Measurements from ENCODE around the gene LRRC4C. TPM values are rescaled to one million over a fixed set of nuclear protein-coding genes. Genes with fewer than 3 reads are reported as not detected.

Gene LRRC4C
- total and polyA plus RNA-seq, 2 experiments from 2014 or later, result 0.35 to 1.1 TPM

GRCh38 chr11:40974186-40974795 is 485.2 kb downstream of the LRRC4C start:
- no peak overlapping the region for H3K27ac Mint-ChIP-seq
- H3K4me1 Mint-ChIP-seq, result no peaks in the 10 kb centered on the region
- H3K4me2 ChIP-seq, result no peak overlapping the region
- H3F3A ChIP-seq (replicated peaks; ENCODE audit: low read depth), result no peaks in the 10 kb centered on the region
- H2AFZ ChIP-seq, result no peak overlapping the region
- TF ChIP-seq POLR2AphosphoS5 (IDR thresholded peaks at IDR 0.05; ENCODE audit: low read depth) (no peak), EZH2phosphoT487 (IDR thresholded peaks at IDR 0.05; ENCODE audit: unreplicated experiment) (no peak), CREB1 (CRISPR knock-in tag; IDR thresholded peaks at IDR 0.05; ENCODE audit: low read depth) (no peak), NANOG (IDR thresholded peaks at IDR 0.05; ENCODE audit: borderline replicate concordance) (no peak), ZNF331 (CRISPR knock-in tag; IDR thresholded peaks at IDR 0.05; ENCODE audit: low read depth) (no peak), JUNB (IDR thresholded peaks at IDR 0.05; ENCODE audit: unreplicated experiment) (no peak), STAT1 (IDR thresholded peaks at IDR 0.05; ENCODE audit: unreplicated experiment) (no peak), EZH2 (IDR thresholded peaks at IDR 0.05; ENCODE audit: low read depth, unreplicated experiment) (no peak), REST (IDR thresholded peaks at IDR 0.05; ENCODE audit: unreplicated experiment) (no peak), ZNF114 (CRISPR knock-in tag; IDR thresholded peaks at IDR 0.05) (no peak)
- TF ChIP-seq, protein P1, sequence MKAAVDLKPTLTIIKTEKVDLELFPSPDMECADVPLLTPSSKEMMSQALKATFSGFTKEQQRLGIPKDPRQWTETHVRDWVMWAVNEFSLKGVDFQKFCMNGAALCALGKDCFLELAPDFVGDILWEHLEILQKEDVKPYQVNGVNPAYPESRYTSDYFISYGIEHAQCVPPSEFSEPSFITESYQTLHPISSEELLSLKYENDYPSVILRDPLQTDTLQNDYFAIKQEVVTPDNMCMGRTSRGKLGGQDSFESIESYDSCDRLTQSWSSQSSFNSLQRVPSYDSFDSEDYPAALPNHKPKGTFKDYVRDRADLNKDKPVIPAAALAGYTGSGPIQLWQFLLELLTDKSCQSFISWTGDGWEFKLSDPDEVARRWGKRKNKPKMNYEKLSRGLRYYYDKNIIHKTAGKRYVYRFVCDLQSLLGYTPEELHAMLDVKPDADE (IDR thresholded peaks at IDR 0.05), result no peak
- TF ChIP-seq, protein P2, sequence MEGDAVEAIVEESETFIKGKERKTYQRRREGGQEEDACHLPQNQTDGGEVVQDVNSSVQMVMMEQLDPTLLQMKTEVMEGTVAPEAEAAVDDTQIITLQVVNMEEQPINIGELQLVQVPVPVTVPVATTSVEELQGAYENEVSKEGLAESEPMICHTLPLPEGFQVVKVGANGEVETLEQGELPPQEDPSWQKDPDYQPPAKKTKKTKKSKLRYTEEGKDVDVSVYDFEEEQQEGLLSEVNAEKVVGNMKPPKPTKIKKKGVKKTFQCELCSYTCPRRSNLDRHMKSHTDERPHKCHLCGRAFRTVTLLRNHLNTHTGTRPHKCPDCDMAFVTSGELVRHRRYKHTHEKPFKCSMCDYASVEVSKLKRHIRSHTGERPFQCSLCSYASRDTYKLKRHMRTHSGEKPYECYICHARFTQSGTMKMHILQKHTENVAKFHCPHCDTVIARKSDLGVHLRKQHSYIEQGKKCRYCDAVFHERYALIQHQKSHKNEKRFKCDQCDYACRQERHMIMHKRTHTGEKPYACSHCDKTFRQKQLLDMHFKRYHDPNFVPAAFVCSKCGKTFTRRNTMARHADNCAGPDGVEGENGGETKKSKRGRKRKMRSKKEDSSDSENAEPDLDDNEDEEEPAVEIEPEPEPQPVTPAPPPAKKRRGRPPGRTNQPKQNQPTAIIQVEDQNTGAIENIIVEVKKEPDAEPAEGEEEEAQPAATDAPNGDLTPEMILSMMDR (conservative IDR thresholded peaks at IDR 0.05; ENCODE audit: low read depth in 2 of 2), result no peak
- TF ChIP-seq, protein P3, sequence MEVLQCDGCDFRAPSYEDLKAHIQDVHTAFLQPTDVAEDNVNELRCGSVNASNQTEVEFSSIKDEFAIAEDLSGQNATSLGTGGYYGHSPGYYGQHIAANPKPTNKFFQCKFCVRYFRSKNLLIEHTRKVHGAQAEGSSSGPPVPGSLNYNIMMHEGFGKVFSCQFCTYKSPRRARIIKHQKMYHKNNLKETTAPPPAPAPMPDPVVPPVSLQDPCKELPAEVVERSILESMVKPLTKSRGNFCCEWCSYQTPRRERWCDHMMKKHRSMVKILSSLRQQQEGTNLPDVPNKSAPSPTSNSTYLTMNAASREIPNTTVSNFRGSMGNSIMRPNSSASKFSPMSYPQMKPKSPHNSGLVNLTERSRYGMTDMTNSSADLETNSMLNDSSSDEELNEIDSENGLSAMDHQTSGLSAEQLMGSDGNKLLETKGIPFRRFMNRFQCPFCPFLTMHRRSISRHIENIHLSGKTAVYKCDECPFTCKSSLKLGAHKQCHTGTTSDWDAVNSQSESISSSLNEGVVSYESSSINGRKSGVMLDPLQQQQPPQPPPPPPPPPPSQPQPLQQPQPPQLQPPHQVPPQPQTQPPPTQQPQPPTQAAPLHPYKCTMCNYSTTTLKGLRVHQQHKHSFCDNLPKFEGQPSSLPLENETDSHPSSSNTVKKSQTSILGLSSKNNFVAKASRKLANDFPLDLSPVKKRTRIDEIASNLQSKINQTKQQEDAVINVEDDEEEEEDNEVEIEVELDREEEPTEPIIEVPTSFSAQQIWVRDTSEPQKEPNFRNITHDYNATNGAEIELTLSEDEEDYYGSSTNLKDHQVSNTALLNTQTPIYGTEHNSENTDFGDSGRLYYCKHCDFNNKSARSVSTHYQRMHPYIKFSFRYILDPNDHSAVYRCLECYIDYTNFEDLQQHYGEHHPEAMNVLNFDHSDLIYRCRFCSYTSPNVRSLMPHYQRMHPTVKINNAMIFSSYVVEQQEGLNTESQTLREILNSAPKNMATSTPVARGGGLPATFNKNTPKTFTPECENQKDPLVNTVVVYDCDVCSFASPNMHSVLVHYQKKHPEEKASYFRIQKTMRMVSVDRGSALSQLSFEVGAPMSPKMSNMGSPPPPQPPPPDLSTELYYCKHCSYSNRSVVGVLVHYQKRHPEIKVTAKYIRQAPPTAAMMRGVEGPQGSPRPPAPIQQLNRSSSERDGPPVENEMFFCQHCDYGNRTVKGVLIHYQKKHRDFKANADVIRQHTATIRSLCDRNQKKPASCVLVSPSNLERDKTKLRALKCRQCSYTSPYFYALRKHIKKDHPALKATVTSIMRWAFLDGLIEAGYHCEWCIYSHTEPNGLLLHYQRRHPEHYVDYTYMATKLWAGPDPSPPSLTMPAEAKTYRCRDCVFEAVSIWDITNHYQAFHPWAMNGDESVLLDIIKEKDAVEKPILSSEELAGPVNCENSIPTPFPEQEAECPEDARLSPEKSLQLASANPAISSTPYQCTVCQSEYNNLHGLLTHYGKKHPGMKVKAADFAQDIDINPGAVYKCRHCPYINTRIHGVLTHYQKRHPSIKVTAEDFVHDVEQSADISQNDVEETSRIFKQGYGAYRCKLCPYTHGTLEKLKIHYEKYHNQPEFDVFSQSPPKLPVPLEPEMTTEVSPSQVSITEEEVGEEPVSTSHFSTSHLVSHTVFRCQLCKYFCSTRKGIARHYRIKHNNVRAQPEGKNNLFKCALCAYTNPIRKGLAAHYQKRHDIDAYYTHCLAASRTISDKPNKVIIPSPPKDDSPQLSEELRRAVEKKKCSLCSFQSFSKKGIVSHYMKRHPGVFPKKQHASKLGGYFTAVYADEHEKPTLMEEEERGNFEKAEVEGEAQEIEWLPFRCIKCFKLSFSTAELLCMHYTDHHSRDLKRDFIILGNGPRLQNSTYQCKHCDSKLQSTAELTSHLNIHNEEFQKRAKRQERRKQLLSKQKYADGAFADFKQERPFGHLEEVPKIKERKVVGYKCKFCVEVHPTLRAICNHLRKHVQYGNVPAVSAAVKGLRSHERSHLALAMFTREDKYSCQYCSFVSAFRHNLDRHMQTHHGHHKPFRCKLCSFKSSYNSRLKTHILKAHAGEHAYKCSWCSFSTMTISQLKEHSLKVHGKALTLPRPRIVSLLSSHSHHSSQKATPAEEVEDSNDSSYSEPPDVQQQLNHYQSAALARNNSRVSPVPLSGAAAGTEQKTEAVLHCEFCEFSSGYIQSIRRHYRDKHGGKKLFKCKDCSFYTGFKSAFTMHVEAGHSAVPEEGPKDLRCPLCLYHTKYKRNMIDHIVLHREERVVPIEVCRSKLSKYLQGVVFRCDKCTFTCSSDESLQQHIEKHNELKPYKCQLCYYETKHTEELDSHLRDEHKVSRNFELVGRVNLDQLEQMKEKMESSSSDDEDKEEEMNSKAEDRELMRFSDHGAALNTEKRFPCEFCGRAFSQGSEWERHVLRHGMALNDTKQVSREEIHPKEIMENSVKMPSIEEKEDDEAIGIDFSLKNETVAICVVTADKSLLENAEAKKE (CRISPR knock-in tag; IDR thresholded peaks at IDR 0.05), result no peak
- no peaks in the 10 kb centered on the region for H4K20me1 ChIP-seq (replicated peaks; ENCODE audit: insufficient read depth)
- H3K9me2 ChIP-seq (ENCODE audit: insufficient read depth), result 0 out of 2 replicates have a peak, but pooled peaks cover 10% of the 10 kb centered on the region
- no peaks in the 10 kb centered on the region for H3K27me3 Mint-ChIP-seq (ENCODE audit: insufficient read depth, low read depth, poor library complexity)
- H3K79me2 ChIP-seq (replicated peaks; ENCODE audit: insufficient read depth), result no peaks in the 10 kb centered on the region
- H3K4me3 ChIP-seq, result no peak overlapping the region
- no peaks in the 10 kb centered on the region; the same call in 1 of the 2 replicates for H3K36me3 ChIP-seq (ENCODE audit: insufficient read depth)
- no peak overlapping the region for H3K4me3 Mint-ChIP-seq
- H3K36me3 Mint-ChIP-seq (ENCODE audit: low read depth), result peaks cover 18% of the 10 kb centered on the region
- no peak overlapping the region for H3K27ac ChIP-seq (ENCODE audit: low read depth)
- H3K9me3 Mint-ChIP-seq, result peaks cover 25% of the 10 kb centered on the region
- no peaks in the 10 kb centered on the region for H3K4me1 ChIP-seq (ENCODE audit: insufficient read depth)
- H3K27me3 ChIP-seq (ENCODE audit: insufficient read depth), result no peaks in the 10 kb centered on the region
- ATAC-seq, result no peak
- DNase-seq (ENCODE audit: low spot score), result no peak

Data from GM23338 (cell line).